Kidney epithelial cell (primary cell): Measurements from ENCODE around the gene PTPRR. TPM values are rescaled to one million over a fixed set of nuclear protein-coding genes. Genes with fewer than 3 reads are reported as not detected.

Experiments
- DNase-seq: peaks from one replicate; pipeline ENCODE4 v3.0.0-alpha.2; 2010; ENCODE audit warnings: low read depth
- H3K27me3 ChIP-seq: 2 replicates; pipeline ENCODE4 v1.6.0; 2011; ENCODE audit warnings: low read length; ENCODE audit not compliant: control insufficient read depth, insufficient read depth
- H3K36me3 ChIP-seq: 2 replicates; pipeline ENCODE4 v1.5.1; 2011; ENCODE audit warnings: low read length; ENCODE audit not compliant: control insufficient read depth, insufficient read depth
- H3K4me3 ChIP-seq: 2 replicates; pipeline ENCODE4 v1.5.1; 2011; ENCODE audit warnings: low read depth, mild to moderate bottlenecking, control low read depth, low read length
- CTCF ChIP-seq: IDR thresholded peaks from 2 replicates; pipeline ENCODE4 v1.5.1; 2011; ENCODE audit warnings: mild to moderate bottlenecking, moderate library complexity, low read length, control low read depth, inconsistent platforms; ENCODE audit not compliant: insufficient read depth, poor library complexity, severe bottlenecking
- total RNA-seq: library from RNA; depleted of rRNA; stranded (reverse); fragments of >200 nt; gene quantifications from 2 replicates; pipeline ENCODE4 v1.2.3, GENCODE V29; 2015

Gene PTPRR
- total RNA-seq, 1 donor from 2014 or later = 2.3 TPM

DNA sequence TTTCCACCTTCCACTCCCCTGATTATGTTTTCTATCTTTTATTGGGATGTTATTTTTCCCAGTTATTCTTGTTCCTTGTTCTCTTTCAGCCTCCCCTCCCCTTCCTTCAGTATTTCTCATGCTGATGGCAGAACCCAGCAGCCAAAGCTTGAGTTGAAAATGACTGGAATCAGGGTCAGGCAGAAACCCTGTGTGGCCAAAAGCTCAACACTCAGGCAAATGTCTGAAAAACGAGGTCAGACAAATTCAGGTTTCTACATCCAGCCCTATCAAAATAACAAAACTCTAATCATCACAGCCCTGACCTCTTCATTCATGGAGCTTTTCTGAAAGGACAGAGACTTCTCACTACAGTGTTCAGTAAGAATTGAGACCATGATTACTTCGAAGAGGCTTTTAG, 134.6 kb downstream of the PTPRR start:
- Histone ChIP-seq H3K27me3 (no peaks in the 10 kb centered on the region), H3K36me3 (no peaks in the 10 kb centered on the region), H3K4me3 (no peak overlapping the region)
- TF ChIP-seq CTCF = no peak
- DNase-seq = no peak

DNA sequence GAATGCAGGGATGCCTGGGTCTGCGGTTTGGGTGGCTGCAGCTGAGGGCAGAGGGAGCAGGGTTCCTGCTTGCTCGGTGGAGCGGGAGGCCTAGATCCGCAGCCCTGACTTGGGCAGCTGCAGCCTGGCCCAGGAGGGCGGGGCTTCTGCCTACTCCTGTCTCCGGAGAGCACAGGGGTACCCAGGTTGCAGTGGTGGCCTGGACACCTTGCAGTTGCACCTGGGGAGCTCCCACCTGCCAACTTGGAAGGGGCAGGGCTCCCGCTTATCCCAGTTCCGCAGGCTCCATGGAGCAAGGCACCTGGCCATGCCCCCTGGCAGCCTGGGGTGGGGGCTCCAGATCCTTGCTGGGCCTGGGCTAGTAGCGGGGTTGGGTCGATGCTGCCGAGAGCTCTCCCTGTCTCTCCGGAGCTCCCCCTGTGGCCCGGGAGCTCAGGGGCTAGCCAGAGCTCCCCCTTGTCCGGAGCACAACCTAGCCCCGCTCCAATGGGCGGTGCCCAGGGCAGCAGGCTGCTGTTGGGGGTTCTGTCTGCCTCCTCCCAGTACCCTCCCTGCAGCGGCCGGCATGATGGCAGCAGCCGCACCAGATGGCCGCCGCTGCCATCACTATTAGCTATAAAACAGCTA, 136.4 kb downstream of the PTPRR start:
- Histone ChIP-seq H3K4me3 (no peak overlapping the region), H3K27me3 (no peaks in the 10 kb centered on the region), H3K36me3 (no peaks in the 10 kb centered on the region)
- DNase-seq = no peak
- TF ChIP-seq CTCF = no peak

GRCh38 chr12:70783455-70783854, 137.1 kb downstream of the PTPRR start:
- no peaks in the 10 kb centered on the region for H3K27me3 ChIP-seq
- no peak overlapping the region for H3K4me3 ChIP-seq
- H3K36me3 ChIP-seq = no peaks in the 10 kb centered on the region
- no peak for TF ChIP-seq CTCF
- no peak for DNase-seq

DNA sequence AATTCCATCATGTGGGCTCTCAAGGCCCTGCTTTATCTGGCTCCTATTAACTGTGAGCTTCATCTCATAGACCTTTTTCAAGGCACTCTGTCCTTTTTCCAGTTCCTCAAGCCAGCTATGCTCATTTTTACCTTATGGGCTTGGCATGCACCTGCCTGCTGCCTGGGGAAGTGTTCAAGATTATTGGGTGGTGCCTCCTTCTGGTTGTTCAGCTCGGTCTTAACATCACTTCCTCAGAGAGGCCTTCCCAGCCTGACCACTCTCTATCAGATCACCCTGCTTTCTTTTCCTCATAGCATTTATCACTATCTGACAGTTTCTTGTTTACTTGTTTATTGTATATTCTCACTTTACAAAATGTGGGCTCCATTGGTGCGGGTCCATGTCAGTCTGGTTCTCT, 141.3 kb downstream of the PTPRR start:
- H3K36me3 ChIP-seq = no peaks in the 10 kb centered on the region
- TF ChIP-seq CTCF = no peak
- DNase-seq = no peak
- no peak overlapping the region for H3K4me3 ChIP-seq
- no peaks in the 10 kb centered on the region for H3K27me3 ChIP-seq

- no peaks in the 10 kb centered on the region for H3K36me3 ChIP-seq
- no peak for TF ChIP-seq CTCF
- H3K4me3 ChIP-seq = no peak overlapping the region
- no peaks in the 10 kb centered on the region for H3K27me3 ChIP-seq
- peak; percentile 69 for DNase-seq
Observed at GRCh38 chr12:70774055-70774454, 146.5 kb downstream of the PTPRR start.

- Histone ChIP-seq H3K36me3 (no peaks in the 10 kb centered on the region), H3K4me3 (no peak overlapping the region), H3K27me3 (no peaks in the 10 kb centered on the region)
- no peak for DNase-seq
- TF ChIP-seq CTCF = no peak
Observed at GRCh38 chr12:70772836-70773235, 147.7 kb downstream of the PTPRR start.
